Epithelial cell of esophagus (primary cell): ENCODE data around the gene CADPS.

Source experiments
- DNase-seq: peaks from one replicate; pipeline ENCODE4 v3.0.0; 2010; ENCODE audit warnings: low read depth
- H3K4me3 ChIP-seq: 2 replicates; pipeline ENCODE4 v1.5.1; 2011; ENCODE audit warnings: mild to moderate bottlenecking, low read length, control low read depth
- TF ChIP-seq, protein P1 (sequence below): IDR thresholded peaks from 2 replicates; pipeline ENCODE4 v1.5.1; 2011; ENCODE audit warnings: low read depth, mild to moderate bottlenecking, low read length, control low read depth, inconsistent platforms; ENCODE audit not compliant: insufficient read depth; ENCODE audit errors: missing control alignments

CADPS gene

DNA sequence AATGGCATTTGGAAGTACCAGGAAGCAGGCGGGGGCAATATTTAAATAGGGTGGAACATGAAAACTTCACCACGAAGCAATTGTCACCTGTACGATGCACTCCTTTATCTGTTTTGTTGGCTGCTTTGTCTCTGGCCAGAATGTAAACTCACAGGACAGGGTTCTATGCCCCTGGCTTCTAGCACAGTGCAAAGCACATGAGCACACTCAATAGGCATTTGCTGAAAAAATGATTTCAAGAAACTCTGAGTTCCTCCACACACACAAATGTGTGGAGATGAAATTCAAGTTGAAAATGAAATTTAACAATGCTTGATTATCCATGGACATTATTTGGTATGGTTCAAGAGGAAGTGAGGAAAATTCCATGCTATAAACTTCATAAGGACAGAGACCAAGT, 272.2 kb downstream of the CADPS start:
- no peak overlapping the region for H3K4me3 ChIP-seq
- peak; percentile 26 for DNase-seq
- TF ChIP-seq, protein P1, sequence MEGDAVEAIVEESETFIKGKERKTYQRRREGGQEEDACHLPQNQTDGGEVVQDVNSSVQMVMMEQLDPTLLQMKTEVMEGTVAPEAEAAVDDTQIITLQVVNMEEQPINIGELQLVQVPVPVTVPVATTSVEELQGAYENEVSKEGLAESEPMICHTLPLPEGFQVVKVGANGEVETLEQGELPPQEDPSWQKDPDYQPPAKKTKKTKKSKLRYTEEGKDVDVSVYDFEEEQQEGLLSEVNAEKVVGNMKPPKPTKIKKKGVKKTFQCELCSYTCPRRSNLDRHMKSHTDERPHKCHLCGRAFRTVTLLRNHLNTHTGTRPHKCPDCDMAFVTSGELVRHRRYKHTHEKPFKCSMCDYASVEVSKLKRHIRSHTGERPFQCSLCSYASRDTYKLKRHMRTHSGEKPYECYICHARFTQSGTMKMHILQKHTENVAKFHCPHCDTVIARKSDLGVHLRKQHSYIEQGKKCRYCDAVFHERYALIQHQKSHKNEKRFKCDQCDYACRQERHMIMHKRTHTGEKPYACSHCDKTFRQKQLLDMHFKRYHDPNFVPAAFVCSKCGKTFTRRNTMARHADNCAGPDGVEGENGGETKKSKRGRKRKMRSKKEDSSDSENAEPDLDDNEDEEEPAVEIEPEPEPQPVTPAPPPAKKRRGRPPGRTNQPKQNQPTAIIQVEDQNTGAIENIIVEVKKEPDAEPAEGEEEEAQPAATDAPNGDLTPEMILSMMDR = no peak

DNA sequence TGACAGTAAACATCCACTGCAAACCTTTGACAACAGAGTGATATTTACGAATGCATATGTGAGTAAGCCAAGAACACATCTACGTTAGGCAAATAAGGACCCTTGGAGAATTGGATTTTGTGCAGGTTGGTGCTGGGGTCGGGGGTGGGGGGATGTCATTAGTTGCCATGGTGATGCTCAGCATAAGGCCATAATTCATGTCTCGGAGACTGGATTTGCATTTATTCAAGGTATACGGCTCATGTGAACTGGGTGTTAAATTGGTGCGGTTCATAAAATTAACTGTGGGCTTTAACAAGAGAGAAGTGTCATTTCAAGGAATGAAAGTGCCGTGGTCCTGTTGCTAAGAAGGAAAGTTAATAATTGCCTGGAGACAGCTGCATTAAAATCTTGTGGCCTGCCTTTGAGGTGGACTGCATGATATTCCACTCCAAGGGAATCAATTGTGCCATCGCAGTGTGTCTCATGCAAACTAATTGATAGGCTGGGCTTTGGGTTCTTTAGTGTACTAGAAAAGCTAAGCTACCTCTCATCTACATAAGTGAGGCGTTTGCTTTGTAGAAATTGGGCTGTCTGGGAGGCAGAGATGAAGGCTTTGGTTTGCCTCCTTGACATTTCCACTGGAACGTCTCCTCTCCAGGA, 273.0 kb downstream of the CADPS start:
- H3K4me3 ChIP-seq = no peak overlapping the region
- no peak for DNase-seq
- TF ChIP-seq, protein P1 = no peak

DNA sequence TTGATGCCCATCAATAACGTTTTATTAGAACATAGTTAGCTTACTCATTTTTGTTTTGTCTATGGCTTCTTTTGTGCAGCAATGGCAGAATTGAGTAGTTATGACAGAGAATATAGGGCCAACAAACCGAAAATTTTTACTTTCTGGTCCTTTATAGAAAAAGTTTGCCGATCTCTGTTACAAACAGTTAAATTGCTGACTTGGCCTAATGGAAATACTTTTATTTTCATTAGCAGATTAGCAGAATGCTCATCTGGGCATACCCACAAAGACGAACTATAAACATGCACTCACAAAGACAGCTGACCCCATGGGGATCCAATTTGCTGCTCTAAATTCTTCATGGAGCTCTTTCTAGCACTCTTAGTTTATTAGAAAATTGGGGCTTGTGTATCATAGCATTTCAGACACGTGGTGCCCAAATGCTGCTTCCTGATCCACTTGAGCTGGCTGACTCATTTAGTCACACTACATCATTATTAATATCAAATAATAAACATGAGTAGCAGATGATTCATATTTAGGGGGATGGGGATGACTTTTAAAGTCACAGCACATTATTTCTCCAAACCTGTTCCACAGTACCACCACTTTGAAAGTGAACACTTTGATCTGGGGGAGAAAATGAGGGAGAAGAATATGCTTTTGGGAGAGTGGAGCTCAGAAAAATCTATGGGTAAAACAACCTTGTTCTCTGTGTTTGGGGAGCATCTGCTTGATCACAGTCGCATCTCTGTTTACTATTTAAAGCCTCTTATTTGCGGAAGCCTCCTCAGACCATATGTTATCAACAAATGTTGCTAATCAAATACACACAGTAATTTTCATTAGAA, 273.8 kb downstream of the CADPS start:
- TF ChIP-seq, protein P1 = no peak
- DNase-seq = peak; percentile 93
- H3K4me3 ChIP-seq = no peak overlapping the region

DNA sequence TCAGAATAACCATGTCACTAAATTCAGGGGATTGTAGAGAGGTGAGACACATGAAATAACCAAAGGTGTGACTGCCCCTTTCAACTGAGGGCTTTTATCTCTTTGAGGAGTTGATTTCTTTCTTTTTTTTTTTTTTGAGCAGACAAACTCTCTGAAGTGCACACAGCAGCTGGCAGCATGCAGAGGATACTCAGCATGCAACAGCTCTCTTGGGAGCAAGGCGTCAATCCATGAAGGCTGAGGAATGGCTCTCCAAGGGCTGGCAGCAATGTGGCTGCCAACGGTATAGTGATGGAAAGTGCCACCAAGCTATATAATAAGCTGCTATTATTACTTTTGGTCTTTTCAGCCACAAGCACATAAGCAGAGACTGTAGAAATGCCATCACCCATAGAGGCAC, 275.2 kb downstream of the CADPS start:
- no peak for DNase-seq
- TF ChIP-seq, protein P1 = no peak
- no peak overlapping the region for H3K4me3 ChIP-seq

DNA sequence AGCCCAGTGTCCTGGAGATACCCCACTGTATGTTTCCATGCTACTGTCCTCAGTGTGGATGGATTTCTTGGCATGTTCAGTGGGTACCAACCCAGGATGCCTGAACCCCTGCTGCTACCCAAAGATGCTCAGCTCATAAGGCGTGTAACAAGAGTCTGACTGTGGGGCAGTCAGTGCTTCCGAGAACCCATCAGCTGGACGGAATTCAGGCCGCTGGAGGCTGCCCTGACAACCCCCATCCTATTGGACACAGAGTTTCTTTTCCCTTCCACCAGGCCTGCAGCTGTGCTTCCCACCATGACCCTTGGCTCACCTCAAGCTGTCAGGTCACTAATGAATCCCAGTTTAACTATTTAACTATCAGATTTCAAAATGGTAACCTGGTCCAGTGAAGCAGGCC, 277.7 kb downstream of the CADPS start:
- DNase-seq = no peak
- H3K4me3 ChIP-seq = no peak overlapping the region
- TF ChIP-seq, protein P1 = no peak

DNA sequence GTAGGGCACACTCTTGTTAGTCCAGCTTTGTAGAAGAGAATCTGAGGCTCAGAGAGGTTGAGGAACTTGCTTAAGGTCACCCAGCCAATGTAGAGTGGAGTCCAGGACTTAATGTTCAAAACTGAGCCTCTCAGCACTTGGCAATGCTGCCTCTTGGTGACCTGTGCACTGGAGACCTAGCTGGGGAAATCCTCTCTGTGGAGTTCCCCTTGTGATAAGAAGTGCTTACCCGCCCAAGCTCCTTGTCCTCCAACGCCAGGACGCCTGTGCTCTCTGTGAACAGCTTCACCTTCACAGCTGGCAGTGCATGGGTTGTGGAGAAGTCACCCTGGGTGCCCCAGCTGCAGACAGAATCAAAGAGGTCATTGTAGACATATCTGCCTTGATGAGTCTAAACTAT, 282.8 kb downstream of the CADPS start:
- DNase-seq = no peak
- no peak overlapping the region for H3K4me3 ChIP-seq
- TF ChIP-seq, protein P1 = no peak

DNA sequence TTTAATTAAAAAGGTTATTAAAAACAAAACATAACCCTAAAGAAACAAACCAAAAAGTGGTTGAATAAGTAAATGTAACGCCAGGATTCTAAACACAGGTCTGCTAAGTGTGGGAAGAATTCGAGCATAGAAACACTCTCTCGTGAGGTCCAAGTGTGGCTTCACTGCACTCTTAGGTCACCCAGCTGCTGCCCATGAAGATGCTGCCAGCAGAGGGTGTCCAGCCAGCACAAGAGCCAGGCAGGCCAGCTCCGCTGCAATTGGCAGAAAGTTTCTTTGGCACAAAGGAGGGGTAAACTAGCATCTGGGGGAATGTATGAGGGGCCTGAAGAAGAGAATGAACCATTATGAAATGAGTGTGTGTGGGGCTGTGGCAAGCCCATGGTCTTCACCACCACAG, 286.1 kb downstream of the CADPS start:
- DNase-seq = no peak
- TF ChIP-seq, protein P1 = no peak
- H3K4me3 ChIP-seq = no peak overlapping the region
